ENCODE measurements around the gene DNAJC25. TPM values are rescaled to one million over a fixed set of nuclear protein-coding genes. Genes with fewer than 3 reads are reported as not detected.

DNAJC25 gene
- total RNA-seq, 1 donor: 8.3 TPM

DNA sequence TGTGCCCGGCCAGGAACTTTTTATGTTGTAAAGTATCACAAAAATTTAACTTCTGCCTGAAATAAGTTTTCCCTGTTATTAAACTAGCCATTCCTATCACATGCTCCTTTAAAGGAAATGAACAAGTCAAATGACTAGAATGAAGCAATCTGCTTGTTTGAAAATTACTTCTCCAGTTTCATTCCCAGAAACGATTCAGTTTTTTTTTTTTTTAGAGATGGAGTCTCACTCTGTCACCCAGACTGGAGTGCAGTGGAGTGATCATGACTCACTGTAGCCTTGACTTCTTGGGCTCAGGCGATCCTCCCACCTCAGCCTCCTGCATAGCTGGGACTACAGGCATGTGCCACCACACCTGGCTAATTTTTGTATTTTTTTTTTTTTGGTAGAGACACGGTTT is 16.9 kb downstream of the DNAJC25 start:
- peaks cover 9% of the 10 kb centered on the region for H4K20me1 ChIP-seq (ENCODE audit: insufficient read depth, low read length)
- H3K9me3 ChIP-seq (ENCODE audit: low read depth, low read length): no peaks in the 10 kb centered on the region
- peaks cover 32% of the 10 kb centered on the region for H3K36me3 ChIP-seq (ENCODE audit: insufficient read depth, low read length)
- H2AFZ ChIP-seq (ENCODE audit: low read length): no peak overlapping the region
- no peak for DNase-seq (ENCODE audit: insufficient read length, low spot score, missing footprints)
- no peaks in the 10 kb centered on the region for H3K27me3 ChIP-seq (ENCODE audit: insufficient read depth, low read length)
- peaks cover 38% of the 10 kb centered on the region for H3K79me2 ChIP-seq (ENCODE audit: insufficient read depth, low read length)
- no peak overlapping the region for H3K4me3 ChIP-seq (ENCODE audit: insufficient read depth, low read length)
- H3K27ac ChIP-seq (ENCODE audit: low read depth, low read length): no peak overlapping the region
- no peak overlapping the region for H3K4me2 ChIP-seq (ENCODE audit: insufficient read depth, low read length)
- no peaks in the 10 kb centered on the region for H3K4me1 ChIP-seq (ENCODE audit: insufficient read depth, low read length)
- TF ChIP-seq, protein P1, sequence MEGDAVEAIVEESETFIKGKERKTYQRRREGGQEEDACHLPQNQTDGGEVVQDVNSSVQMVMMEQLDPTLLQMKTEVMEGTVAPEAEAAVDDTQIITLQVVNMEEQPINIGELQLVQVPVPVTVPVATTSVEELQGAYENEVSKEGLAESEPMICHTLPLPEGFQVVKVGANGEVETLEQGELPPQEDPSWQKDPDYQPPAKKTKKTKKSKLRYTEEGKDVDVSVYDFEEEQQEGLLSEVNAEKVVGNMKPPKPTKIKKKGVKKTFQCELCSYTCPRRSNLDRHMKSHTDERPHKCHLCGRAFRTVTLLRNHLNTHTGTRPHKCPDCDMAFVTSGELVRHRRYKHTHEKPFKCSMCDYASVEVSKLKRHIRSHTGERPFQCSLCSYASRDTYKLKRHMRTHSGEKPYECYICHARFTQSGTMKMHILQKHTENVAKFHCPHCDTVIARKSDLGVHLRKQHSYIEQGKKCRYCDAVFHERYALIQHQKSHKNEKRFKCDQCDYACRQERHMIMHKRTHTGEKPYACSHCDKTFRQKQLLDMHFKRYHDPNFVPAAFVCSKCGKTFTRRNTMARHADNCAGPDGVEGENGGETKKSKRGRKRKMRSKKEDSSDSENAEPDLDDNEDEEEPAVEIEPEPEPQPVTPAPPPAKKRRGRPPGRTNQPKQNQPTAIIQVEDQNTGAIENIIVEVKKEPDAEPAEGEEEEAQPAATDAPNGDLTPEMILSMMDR (IDR thresholded peaks at IDR 0.05; ENCODE audit: extremely low read depth, low read depth, low read length): no peak

GRCh38 chr9:111649016-111649415 is 17.9 kb downstream of the DNAJC25 start:
- Histone ChIP-seq H3K9me3 (ENCODE audit: low read depth, low read length) (no peaks in the 10 kb centered on the region), H3K79me2 (ENCODE audit: insufficient read depth, low read length) (peaks cover 29% of the 10 kb centered on the region), H3K27me3 (ENCODE audit: insufficient read depth, low read length) (no peaks in the 10 kb centered on the region), H3K36me3 (ENCODE audit: insufficient read depth, low read length) (peaks cover 41% of the 10 kb centered on the region), H4K20me1 (ENCODE audit: insufficient read depth, low read length) (peaks cover 6% of the 10 kb centered on the region), H2AFZ (ENCODE audit: low read length) (no peak overlapping the region), H3K4me1 (ENCODE audit: insufficient read depth, low read length) (no peaks in the 10 kb centered on the region), H3K4me3 (ENCODE audit: insufficient read depth, low read length) (no peak overlapping the region), H3K27ac (ENCODE audit: low read depth, low read length) (no peak overlapping the region), H3K4me2 (ENCODE audit: insufficient read depth, low read length) (no peak overlapping the region)
- no peak for DNase-seq (ENCODE audit: insufficient read length, low spot score, missing footprints)
- TF ChIP-seq, protein P1 (IDR thresholded peaks at IDR 0.05; ENCODE audit: extremely low read depth, low read depth, low read length): no peak

- Histone ChIP-seq H3K9me3 (ENCODE audit: low read depth, low read length) (no peaks in the 10 kb centered on the region), H3K4me3 (ENCODE audit: insufficient read depth, low read length) (no peak overlapping the region), H2AFZ (ENCODE audit: low read length) (no peak overlapping the region), H4K20me1 (ENCODE audit: insufficient read depth, low read length) (no peaks in the 10 kb centered on the region), H3K36me3 (ENCODE audit: insufficient read depth, low read length) (peaks cover 21% of the 10 kb centered on the region), H3K79me2 (ENCODE audit: insufficient read depth, low read length) (peaks cover 3% of the 10 kb centered on the region), H3K27ac (ENCODE audit: low read depth, low read length) (no peak overlapping the region), H3K4me1 (ENCODE audit: insufficient read depth, low read length) (peaks cover 2% of the 10 kb centered on the region), H3K27me3 (ENCODE audit: insufficient read depth, low read length) (no peaks in the 10 kb centered on the region), H3K4me2 (ENCODE audit: insufficient read depth, low read length) (no peak overlapping the region)
- no peak for DNase-seq (ENCODE audit: insufficient read length, low spot score, missing footprints)
- TF ChIP-seq, protein P1 (IDR thresholded peaks at IDR 0.05; ENCODE audit: extremely low read depth, low read depth, low read length): no peak
These were observed 25.9 kb downstream of the DNAJC25 start for GRCh38 chr9:111657051-111657450.

- H2AFZ ChIP-seq (ENCODE audit: low read length): no peak overlapping the region
- H4K20me1 ChIP-seq (ENCODE audit: insufficient read depth, low read length): peaks cover 9% of the 10 kb centered on the region
- peaks cover 13% of the 10 kb centered on the region for H3K36me3 ChIP-seq (ENCODE audit: insufficient read depth, low read length)
- H3K9me3 ChIP-seq (ENCODE audit: low read depth, low read length): no peaks in the 10 kb centered on the region
- H3K4me3 ChIP-seq (ENCODE audit: insufficient read depth, low read length): no peak overlapping the region
- H3K27me3 ChIP-seq (ENCODE audit: insufficient read depth, low read length): no peaks in the 10 kb centered on the region
- TF ChIP-seq, protein P1 (IDR thresholded peaks at IDR 0.05; ENCODE audit: extremely low read depth, low read depth, low read length): no peak
- H3K79me2 ChIP-seq (ENCODE audit: insufficient read depth, low read length): peaks cover 20% of the 10 kb centered on the region
- H3K4me1 ChIP-seq (ENCODE audit: insufficient read depth, low read length): peaks cover 10% of the 10 kb centered on the region
- no peak overlapping the region for H3K27ac ChIP-seq (ENCODE audit: low read depth, low read length)
- no peak overlapping the region for H3K4me2 ChIP-seq (ENCODE audit: insufficient read depth, low read length)
- no peak for DNase-seq (ENCODE audit: insufficient read length, low spot score, missing footprints)
These were observed 27.8 kb downstream of the DNAJC25 start for GRCh38 chr9:111658943-111659342.
